ENCODE measurements around the gene ABHD6.

GRCh38 chr3:58323529-58324390, 86.2 kb downstream of the ABHD6 start:
- TF ChIP-seq SP1 (IDR thresholded peaks at IDR 0.05; ENCODE audit: low read depth), result no peak
- TF ChIP-seq POLR2AphosphoS5 (IDR thresholded peaks at IDR 0.05; ENCODE audit: low read depth, low read length), result no peak
- no peak for TF ChIP-seq CTCF (IDR thresholded peaks at IDR 0.05 in 2 of 3, conservative IDR thresholded peaks at IDR 0.05 in 1 of 3; ENCODE audit: borderline replicate concordance in 1 of 3, insufficient read depth in 1 of 3, low read depth in 2 of 3, low read length in 2 of 3)
- TF ChIP-seq MAX (IDR thresholded peaks at IDR 0.05), result no peak
- TF ChIP-seq SRF (IDR thresholded peaks at IDR 0.05; ENCODE audit: low read depth), result no peak
- no peak for TF ChIP-seq POLR2A (IDR thresholded peaks at IDR 0.05; ENCODE audit: borderline replicate concordance, extremely low read depth, insufficient read depth, insufficient read length)
- TF ChIP-seq EZH2 (IDR thresholded peaks at IDR 0.05), result no peak
- TF ChIP-seq YY1 (IDR thresholded peaks at IDR 0.05; ENCODE audit: extremely low read depth, insufficient replicate concordance, low read depth, low read length), result no peak
- TF ChIP-seq SIN3A (IDR thresholded peaks at IDR 0.05; ENCODE audit: low read depth), result no peak
- TF ChIP-seq EZH2phosphoT487 (IDR thresholded peaks at IDR 0.05; ENCODE audit: borderline replicate concordance), result no peak
- no peak for TF ChIP-seq ZFX (IDR thresholded peaks at IDR 0.05)
